Fibroblast of skin of abdomen (primary cell): ENCODE measurements around the gene MYH7.
"Not testable (repeated sequence)": the region's sequence is repeated elsewhere in the genome, so short reads cannot be mapped to it uniquely, and the experiment has no call there.

ENCODE experiments used
- DNase-seq: peaks from one replicate; pipeline ENCODE4 v3.0.0-alpha.2; 2013

The MYH7 gene

DNA sequence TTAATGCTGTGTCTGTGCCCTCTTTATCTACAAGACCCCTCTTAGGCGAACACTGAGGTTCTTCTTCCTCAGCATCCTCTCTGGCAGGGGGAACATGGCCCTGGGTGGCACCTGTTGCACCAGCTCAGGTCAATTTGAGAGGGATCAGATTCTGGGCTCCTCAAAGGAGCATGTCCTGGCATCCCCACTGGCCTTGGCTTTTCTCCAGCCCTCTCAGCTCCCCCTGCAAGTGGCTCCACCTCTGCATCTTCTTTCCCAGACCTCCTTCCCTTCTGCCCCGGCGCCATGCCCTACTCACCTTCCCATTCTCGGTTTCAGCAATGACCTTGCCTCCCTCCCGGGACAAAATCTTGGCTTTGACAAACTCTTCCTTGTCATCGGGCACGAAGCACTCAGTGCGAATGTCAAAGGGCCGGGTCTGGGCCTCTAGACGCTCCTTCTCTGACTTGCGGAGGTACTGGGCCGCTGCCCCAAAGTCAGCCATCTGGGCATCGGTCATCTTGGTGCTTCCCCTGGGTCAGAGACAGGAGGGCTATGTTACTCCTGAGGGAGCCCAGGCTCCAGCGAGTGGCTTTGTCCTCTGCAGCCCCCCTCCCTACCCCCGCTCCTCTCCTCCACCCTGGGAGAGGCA is 28.6 kb downstream of the MYH7 start:
- DNase-seq: no peak

DNA sequence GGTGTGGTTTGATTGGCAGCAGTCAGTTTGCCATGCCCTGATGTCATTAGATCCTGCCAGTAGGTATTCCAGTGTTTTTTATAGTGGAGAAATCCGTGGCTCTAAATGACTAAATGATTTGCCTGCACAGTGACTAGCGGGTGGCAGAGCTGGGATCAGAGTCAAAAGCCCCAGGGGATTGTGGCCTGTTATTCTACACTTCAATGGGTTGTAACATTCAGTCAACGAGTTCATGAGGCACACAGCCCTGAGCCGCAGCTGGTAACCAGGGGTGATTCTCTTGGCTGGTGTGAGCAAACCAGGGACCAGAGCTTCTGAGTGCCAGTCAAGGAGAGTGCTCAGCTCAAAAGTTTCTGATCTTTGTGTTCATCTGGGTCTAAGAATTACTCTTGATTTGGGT is 29.2 kb downstream of the MYH7 start:
- no peak for DNase-seq

DNA sequence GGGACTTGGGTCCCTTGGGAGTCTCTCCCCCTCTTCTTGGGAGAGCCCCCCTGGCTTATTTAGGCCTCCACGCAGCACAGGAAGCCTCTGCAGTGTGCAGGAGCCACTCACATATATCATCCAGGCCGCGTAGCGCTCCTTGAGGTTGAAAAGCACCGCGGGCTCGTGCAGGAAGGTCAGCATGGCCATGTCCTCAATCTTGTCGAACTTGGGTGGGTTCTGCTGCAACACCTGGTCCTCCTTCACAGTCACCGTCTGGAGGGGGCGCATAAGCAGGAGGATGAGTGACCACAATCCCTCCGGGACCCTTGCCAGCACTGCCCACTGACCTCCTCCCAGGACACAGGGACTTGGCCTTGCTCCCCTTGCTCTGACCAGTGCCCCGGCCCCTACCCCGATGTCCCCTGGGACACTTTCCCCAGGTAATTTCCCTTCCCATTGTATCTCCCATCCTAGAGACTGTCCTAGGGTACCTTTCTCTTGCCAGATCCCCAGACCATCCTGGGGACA is 29.9 kb downstream of the MYH7 start:
- no peak for DNase-seq

DNA sequence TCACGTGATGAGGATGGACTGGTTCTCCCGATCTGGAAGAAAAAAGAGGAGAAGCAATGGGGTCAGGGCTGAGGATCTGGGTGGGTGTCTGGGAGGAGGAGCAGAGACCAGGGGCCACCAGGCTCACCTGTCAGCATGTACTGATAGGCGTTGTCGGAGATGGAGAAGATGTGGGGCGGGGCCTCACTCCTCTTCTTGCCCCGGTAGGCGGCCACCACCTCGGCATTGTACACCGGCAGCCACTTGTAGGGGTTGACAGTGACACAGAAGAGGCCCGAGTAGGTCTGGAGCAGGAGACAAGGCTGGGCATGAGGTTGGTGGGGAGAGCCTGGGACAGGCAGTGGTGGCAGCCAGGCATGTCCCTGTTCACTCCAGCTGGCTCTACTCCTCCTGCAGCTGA is 30.4 kb downstream of the MYH7 start:
- DNase-seq: no peak

- DNase-seq: no peak
Observed at GRCh38 chr14:23404331-23404900, 31.0 kb downstream of the MYH7 start.

DNA sequence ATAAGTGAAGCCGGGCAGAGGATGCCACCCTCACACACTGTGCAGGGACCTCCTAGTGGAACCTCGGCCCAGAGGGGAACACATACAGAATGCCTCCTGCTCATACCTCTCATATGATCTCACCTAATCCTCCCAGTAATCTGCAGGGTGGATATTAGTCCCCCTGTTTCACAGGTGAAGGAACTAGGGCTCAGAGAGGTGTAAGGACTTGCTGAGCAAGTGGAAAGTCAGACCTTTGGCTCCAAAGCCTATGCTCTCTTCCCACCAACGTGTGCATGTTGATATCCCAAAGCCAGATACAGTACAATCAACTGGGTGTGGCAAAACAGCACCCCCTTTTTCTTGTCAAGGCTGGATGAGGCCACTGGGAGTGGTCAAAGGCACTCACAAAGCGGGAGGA is 31.6 kb downstream of the MYH7 start:
- no peak for DNase-seq

DNA sequence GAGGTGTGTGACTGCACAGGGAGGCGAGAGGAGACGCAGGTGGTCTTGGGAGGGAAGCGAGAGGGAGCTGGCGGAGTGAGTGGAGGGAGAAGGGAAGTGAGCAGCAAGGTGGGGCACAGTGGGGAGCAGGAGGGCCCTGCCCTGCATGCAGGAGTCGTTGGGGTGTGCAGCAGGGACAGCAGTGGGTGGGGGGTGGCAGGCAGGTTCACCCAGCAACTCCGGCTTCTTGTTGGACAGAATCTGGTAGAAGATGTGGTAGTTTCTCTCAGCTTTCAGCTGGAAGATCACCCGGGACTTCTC is 32.4 kb downstream of the MYH7 start:
- no peak for DNase-seq

DNA sequence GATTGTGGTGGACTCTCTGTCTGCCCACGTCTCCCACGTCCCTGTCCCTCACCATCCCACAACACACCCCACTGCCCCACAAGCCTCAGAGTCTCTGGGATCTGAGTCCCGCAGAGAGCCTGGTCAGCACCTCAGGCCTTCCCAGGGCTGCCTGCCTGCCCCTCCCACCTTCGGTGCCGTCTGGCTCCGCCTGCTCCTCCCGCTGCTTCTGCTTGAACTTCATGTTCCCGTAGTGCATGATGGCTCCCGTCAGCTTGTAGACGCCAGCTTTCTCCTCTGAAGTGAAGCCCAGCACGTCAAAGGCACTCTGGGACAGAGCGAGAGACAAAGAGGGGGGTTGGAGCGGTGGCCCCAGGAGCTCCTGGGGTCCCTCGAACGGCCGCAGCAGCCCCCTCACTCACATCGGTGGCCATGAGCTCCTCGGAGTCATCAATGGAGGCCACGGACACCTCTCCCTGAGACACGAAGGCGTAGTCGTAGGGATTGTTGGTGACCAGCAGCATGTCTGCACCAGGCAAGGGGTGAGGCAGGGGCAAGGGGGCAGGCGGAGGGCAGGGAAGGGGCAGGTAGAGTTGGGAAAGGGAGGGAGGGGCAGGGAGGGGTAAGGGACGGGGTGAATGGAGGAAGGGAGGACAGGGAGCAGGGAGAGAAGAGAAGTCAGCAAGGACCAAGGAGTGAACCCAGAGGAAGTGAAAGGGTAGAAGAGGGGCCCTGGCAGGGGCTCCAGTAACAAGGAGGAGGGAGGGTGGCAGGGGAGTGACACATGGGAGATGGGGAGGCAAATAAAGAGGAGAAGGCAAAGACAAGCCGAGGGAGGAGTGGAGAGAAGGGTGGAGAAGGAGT is 32.9 kb downstream of the MYH7 start:
- DNase-seq: no peak

DNA sequence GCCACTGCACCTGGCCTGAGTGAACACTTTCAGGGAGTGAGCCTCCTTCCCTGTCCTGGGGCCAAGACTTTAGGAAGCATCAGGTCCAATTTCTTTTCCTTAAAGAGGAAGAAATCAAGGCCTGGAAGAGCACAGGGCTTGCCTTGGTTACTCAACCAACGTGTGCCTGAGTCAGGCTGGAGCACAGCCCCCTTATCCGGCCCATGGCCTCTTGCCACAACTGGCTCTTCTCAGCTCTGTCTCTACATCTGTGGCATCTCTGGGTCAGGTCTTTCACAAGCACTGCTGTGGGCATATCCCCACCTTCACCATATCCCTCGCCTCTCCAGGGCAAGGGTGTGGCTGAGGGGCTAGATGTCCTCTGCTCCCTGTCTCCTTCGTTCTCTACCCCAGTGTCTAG is 34.2 kb downstream of the MYH7 start:
- no peak for DNase-seq

DNA sequence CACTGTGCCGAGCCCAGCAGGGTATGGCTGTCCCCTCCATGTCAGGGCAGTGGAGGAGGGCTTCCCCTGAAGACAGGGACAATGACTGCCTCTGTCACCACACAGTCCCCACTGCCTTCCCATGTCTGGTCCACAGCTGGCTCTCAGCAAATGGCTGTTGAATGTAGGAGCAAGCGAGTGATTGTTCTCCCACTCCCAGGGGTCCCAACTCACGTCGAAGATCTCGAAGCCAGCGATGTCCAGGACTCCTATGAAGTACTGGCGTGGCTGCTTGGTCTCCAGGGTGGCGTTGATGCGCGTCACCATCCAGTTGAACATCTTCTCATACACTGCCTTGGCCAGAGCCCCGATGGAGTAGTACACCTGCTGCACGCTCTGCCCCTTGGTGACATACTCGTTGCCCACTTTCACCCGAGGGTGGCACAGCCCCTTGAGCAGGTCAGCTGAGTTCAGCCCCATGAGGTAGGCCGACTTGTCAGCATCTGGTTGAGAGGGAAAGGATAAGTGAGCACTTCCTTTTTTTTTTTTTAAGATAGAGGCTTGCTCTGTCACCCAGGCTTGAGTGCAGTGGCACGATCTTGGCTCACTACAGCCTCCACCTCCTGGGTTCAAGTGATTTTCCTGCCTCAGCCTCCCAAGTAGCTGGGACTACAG is 34.8 kb downstream of the MYH7 start:
- DNase-seq: not testable (repeated sequence)

DNA sequence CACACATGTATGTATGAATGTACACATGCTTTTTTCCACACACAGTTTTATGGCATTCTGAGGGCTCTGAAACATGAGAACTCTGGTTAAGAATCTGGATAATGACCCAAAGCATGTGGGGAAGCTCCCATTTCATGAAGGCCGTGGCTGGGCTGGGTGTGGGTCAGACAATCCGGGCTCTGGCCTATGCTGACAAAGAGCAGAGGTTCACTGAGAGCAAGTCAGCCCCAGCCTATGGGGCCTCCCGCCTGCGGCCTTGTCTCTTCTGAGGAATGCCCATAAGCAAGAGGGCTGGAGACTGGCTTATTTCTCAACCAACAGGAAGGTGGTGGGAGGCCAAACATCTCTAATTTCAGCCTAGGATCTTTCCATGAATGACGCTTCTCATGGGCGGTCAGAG is 35.9 kb downstream of the MYH7 start:
- no peak for DNase-seq

DNA sequence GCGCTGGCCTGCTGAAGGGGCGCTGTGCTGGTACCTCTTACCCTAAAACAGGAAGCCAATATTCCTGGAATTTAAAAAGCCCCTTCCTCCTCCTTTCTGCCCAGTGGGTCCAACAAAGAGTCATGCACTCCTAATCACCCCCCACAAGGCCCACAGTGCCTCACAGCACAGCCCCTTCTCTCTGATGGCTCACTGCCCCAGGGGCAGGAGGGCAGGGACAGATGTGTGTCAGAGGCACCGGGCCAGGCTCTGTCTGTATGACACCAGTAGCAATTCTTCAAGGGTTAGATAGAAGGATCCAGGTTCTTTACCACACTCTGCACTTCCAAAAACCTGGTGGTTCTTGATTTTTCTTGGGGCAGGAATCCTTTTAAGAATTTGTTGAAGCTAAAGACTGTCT is 36.3 kb downstream of the MYH7 start:
- DNase-seq: no peak

- no peak for DNase-seq
Observed at GRCh38 chr14:23398348-23398747, 37.1 kb downstream of the MYH7 start.

- DNase-seq: no peak
Observed at GRCh38 chr14:23396781-23397407, 38.6 kb downstream of the MYH7 start.

- DNase-seq: no peak
Observed at GRCh38 chr14:23396126-23396525, 39.3 kb downstream of the MYH7 start.

- DNase-seq: no peak
Observed at GRCh38 chr14:23392613-23393012, 42.8 kb downstream of the MYH7 start.

- DNase-seq: not testable (repeated sequence)
Observed at GRCh38 chr14:23389871-23390270, 45.6 kb downstream of the MYH7 start.

DNA sequence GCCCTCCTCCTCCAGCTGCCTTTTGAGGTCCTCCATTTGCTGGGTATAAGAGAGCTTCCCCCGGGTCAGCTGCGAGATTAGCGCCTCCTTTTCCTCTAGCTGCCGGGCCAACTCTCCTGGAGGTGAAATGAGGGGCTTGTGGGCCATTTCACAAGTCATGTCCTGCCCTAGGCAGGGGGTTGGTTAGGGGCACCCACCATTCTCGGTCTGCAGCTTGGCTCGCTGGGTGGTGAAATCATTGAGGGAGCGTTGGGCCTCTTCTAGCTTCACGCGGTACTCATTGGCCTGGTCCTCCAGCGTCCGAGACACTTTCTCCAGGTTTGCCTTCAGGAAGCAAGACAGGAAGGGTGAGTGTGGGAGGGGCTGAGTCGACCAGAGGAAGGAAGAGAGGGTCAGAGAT is 46.1 kb downstream of the MYH7 start:
- DNase-seq: no peak

DNA sequence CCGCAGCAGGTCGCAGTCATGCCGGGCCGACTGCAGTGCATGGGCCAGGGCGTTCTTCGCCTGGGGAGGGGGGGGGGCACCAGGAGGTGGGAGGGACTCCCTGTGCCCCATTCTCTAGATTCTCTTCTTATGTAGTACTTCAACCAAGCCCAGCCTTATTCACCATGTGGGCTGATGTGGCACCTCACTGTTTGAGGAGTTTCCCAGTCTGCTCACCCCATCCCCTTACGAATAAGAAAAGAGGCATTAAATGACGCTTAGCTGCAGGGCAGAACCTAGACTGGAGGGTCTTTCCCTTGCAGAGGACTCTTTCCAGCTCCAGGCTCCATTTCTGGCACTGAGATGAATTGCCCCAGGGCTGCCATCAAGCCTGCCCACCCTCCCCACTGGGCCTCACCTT is 46.5 kb downstream of the MYH7 start:
- DNase-seq: no peak

DNA sequence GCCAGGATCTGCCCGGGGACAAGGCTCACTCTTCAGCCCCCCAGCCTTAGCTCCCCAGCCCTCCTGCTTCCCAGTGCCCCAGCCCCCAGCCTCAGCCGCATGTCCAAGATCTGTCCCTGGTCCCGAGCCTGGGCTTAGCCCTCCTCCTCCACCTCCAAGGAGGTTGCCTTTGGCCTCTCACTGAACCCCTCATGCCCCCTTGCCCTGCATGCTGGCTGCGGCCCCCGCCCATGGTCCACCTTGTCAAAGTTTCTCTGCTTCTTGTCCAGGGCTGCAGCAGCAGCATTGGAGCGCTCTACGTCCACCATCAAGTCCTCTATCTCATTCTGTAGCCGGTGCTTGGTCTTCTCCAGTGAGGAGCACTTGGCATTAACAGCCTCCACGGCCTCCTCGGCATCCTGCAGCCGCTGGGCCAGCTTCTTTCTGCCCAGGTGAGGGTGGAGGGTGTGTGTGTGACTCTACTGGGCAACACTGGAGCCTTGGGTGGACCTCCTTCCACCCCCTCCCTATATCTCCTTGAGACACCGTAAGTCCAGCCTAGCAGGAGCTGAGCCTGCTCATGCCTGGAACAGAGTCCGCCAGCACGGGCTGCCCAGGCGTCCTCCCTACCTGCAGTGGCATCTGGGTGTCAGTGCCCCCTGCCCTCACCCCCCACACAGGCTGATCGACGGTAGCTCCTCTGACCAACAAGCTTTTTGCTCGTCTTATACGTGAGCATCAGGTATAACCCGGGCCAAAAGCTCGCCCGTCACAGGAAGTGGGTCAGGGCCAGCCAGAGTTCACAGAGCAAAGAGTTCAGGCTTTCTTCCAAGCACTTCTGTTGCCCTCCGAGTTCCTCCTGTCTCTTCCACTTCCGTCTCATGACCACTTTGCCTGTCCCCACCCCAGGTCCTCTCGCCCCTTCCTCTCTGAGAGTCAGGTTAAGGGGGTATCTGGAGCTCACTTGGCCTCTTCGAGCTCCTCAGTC is 47.3 kb downstream of the MYH7 start:
- DNase-seq: no peak

GRCh38 chr14:23386999-23387398 is 48.5 kb downstream of the MYH7 start:
- no peak for DNase-seq

DNA sequence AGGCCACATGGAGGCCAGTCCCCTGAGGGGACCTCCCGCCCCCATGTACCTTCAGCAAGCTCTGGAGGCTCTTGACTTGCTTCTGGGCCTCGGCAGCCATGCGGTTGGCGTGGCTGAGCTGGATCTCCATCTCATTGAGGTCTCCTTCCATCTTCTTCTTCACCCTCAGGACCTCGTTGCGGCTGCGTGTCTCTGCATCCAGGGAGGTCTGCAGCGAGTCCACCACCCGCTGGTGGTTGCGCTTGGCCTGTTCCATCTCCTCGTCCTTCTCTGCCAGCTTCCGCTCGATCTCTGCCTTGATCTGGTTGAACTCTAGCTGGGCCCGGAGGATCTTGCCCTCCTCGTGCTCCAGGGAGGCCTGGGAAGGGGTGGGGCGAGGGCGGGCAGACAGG is 49.2 kb downstream of the MYH7 start:
- not testable (repeated sequence) for DNase-seq
